Ovary (tissue), 9 donors: ENCODE measurements around the gene DNAI1. TPM values are rescaled to one million over a fixed set of nuclear protein-coding genes. Genes with fewer than 3 reads are reported as not detected.

ENCODE experiments used
- DNase-seq, 5 donors: peaks; one replicate each; pipeline ENCODE4 v3.0.0-alpha.2; 2019 to 2020
- H3K27ac ChIP-seq, 2 donors: fragments of 200-600 bp; one replicate each; pipeline versions ENCODE4 v1.5.1 to v1.8.0; 2019 to 2022
- H3K27me3 ChIP-seq: fragments of 200-600 bp; one replicate; pipeline ENCODE4 v1.8.0; 2022
- H3K36me3 ChIP-seq: fragments of 200-600 bp; sonication (generic); one replicate; pipeline ENCODE4 v1.5.1; 2019
- H3K4me1 ChIP-seq: one replicate; pipeline ENCODE4 v1.8.1; 2013; ENCODE audit warnings: mild to moderate bottlenecking, moderate library complexity; ENCODE audit not compliant: insufficient read depth
- H3K4me3 ChIP-seq: fragments of 200-600 bp; sonication (generic); one replicate; pipeline ENCODE4 v1.5.1; 2017
- H3K9me3 ChIP-seq, 2 donors: fragments of 200-600 bp in 1 of 2; sonication (generic) in 1 of 2; one replicate each; pipeline versions ENCODE4 v1.5.1 to v1.8.1; 2013 to 2019; ENCODE audit warnings: mild to moderate bottlenecking in 1 of 2, moderate library complexity in 1 of 2
- CTCF ChIP-seq, 3 donors: fragments of 450-650 bp in 2 of 3; fragments of 200-600 bp in 1 of 3; IDR thresholded peaks; one replicate each; pipeline versions ENCODE4 v1.5.1 to v1.8.0; 2016 to 2022; ENCODE audit warnings: antibody characterized with exemption in 3 of 3, mild to moderate bottlenecking in 1 of 3
- EP300 ChIP-seq: sonication (generic); formaldehyde crosslinking; IDR thresholded peaks from one replicate; pipeline ENCODE4 v1.6.1; 2017; ENCODE audit warnings: antibody characterized with exemption
- POLR2A ChIP-seq: fragments of 450-650 bp; IDR thresholded peaks from one replicate; pipeline ENCODE4 v1.6.1; 2017; ENCODE audit warnings: antibody characterized with exemption, mild to moderate bottlenecking, moderate library complexity
- WGBS, 3 donors: extraction: QIAGEN DNeasy Blood & Tissue Kit in 1 of 3; methylation state at CpG; one replicate each; pipeline versions ENCODE4 v1.1.5 to v1.1.7; 2013 to 2017; 5-methylcytosine and 5-hydroxymethylcytosine counted together
- intact Hi-C, 4 donors: fragments of 100-400 bp; cut with DNase I; formaldehyde crosslinking; loops; one replicate each; pipeline versions ENCODE4 v1.11.0 to v1.15.1; 2022 to 2023
- polyA plus RNA-seq, 2 donors: library from polyadenylated mRNA; stranded (reverse); fragments of 200-250 nt in 1 of 2; fragments of 350-450 nt in 1 of 2; fragmentation: Illumina TruSeq in 1 of 2; extraction: RNeasy Lipid Tissue Mini Kit (QIAGEN cat#74804) in 1 of 2; gene quantifications; one replicate each; pipeline ENCODE4 v1.2.3, GENCODE V29; 2013 to 2014
- total RNA-seq, 7 donors: library from RNA; depleted of rRNA in 2 of 7; stranded (reverse); fragments of >200 nt in 2 of 7; fragmentation: NEBNext Ultra II Directional in 3 of 7; extraction: Animal tissue kit (Norgen Biotek cat#: 25700) in 3 of 7; gene quantifications; one replicate each; pipeline versions ENCODE4 v1.1.0 to v1.2.4, GENCODE V29; 2016 to 2023
- donor health status: DM: no; HTN: no; CAD: no; lungs with moderate emphysema.
- donor health status: DM: no; HTN: no; CAD: no.
- donor health status: Bipolar disorder and iron deficiency.
- donor health status: DM: yes; HTN: yes; CAD: no.
- donor health status: DM: no; HTN: no; CAD: no.
- donor health status: DM: yes; HTN: yes; CAD: no.

DNAI1 gene
- total and polyA plus RNA-seq, 9 donors, result 0.10 to 26.1 (median 1.9) TPM; not detected in 3

GRCh38 chr9:34519321-34520020 lies 60.9 kb downstream of the DNAI1 start:
- Histone ChIP-seq H3K9me3 (no peaks in the 10 kb centered on the region), H3K4me1 (peaks cover 5% of the 10 kb centered on the region), H3K36me3 (no peaks in the 10 kb centered on the region), H3K4me3 (no peak overlapping the region), H3K27ac (no peak overlapping the region), H3K27me3 (no peaks in the 10 kb centered on the region)
- intact Hi-C loops, result no loop called here
- DNase-seq, result no peak
- 85 to 95% (median 85%) methylated on average over 2 of the region's 2 CpGs for WGBS, 3 donors
- TF ChIP-seq POLR2A (no peak), EP300 (no peak), CTCF (IDR thresholded peaks at IDR 0.05) (no peak)

- intact Hi-C loops, result no loop called here
- no peaks in the 10 kb centered on the region for H3K36me3 ChIP-seq
- no peaks in the 10 kb centered on the region for H3K27me3 ChIP-seq
- no peak overlapping the region for H3K4me3 ChIP-seq
- peaks cover 5% of the 10 kb centered on the region for H3K4me1 ChIP-seq
- WGBS, 3 donors, result 83 to 92% (median 87%) methylated on average over 6 of the region's 6 CpGs
- H3K27ac ChIP-seq, result no peak overlapping the region
- H3K9me3 ChIP-seq, result no peaks in the 10 kb centered on the region
- no peak for TF ChIP-seq EP300
- TF ChIP-seq POLR2A, result no peak
- no peak for TF ChIP-seq CTCF (IDR thresholded peaks at IDR 0.05)
- no peak for DNase-seq
These were observed 61.5 kb downstream of the DNAI1 start for GRCh38 chr9:34520096-34520495.

- WGBS, 3 donors, result 91 to 93% (median 92%) methylated on average over 6 of the region's 6 CpGs
- intact Hi-C loops, result no loop called here
- Histone ChIP-seq H3K4me3 (no peak overlapping the region), H3K4me1 (peaks cover 5% of the 10 kb centered on the region), H3K27ac (no peak overlapping the region), H3K9me3 (no peaks in the 10 kb centered on the region), H3K36me3 (no peaks in the 10 kb centered on the region), H3K27me3 (no peaks in the 10 kb centered on the region)
- TF ChIP-seq CTCF (IDR thresholded peaks at IDR 0.05), result no peak
- TF ChIP-seq POLR2A, result no peak
- no peak for TF ChIP-seq EP300
- DNase-seq, result no peak
These were observed 62.1 kb downstream of the DNAI1 start for GRCh38 chr9:34520505-34521385.

- no peak overlapping the region for H3K4me3 ChIP-seq
- H3K36me3 ChIP-seq, result no peaks in the 10 kb centered on the region
- DNase-seq, result no peak
- H3K27me3 ChIP-seq, result no peaks in the 10 kb centered on the region
- intact Hi-C loops, result no loop called here
- H3K9me3 ChIP-seq, result no peaks in the 10 kb centered on the region
- H3K4me1 ChIP-seq, result peaks cover 5% of the 10 kb centered on the region
- WGBS, 3 donors, result 91 to 97% (median 95%) methylated on average over 11 of the region's 11 CpGs
- H3K27ac ChIP-seq, result no peak overlapping the region
- TF ChIP-seq CTCF (IDR thresholded peaks at IDR 0.05), result no peak
- TF ChIP-seq POLR2A, result no peak
- no peak for TF ChIP-seq EP300
These were observed 62.9 kb downstream of the DNAI1 start for GRCh38 chr9:34521406-34522045.
